HepG2 (cell line): ENCODE results near the gene OPRL1. TPM values are rescaled to one million over a fixed set of nuclear protein-coding genes. Genes with fewer than 3 reads are reported as not detected.
A peak's percentile ranks its signal among the peaks of the same experiment; 100 is the strongest.

Experiments
- CENPX ChIP-seq: sonication (generic); formaldehyde crosslinking; IDR thresholded peaks from 2 replicates; pipeline ENCODE4 v1.9.0; 2021; ENCODE audit warnings: mild to moderate bottlenecking, missing genetic modification reagents, moderate library complexity
- GFI1 ChIP-seq: sonication (generic); formaldehyde crosslinking; IDR thresholded peaks from 2 replicates; pipeline ENCODE4 v1.5.0; 2020; ENCODE audit warnings: missing genetic modification reagents, mild to moderate bottlenecking, borderline replicate concordance
- KIAA2018 ChIP-seq: sonication (generic); formaldehyde crosslinking; IDR thresholded peaks from 2 replicates; pipeline ENCODE4 v1.5.0; 2020; ENCODE audit warnings: mild to moderate bottlenecking, missing genetic modification reagents, borderline replicate concordance
- MTA1 ChIP-seq: sonication (generic); formaldehyde crosslinking; IDR thresholded peaks from 2 replicates; pipeline ENCODE4 v1.4.0; 2020; ENCODE audit warnings: missing genetic modification reagents, mild to moderate bottlenecking, borderline replicate concordance
- MTF1 ChIP-seq: sonication (generic); formaldehyde crosslinking; IDR thresholded peaks from 2 replicates; pipeline ENCODE4 v1.5.0; 2020; ENCODE audit warnings: missing genetic modification reagents
- MXD1 ChIP-seq: sonication (generic); formaldehyde crosslinking; IDR thresholded peaks from 2 replicates; pipeline ENCODE4 v1.4.0; 2020; ENCODE audit warnings: mild to moderate bottlenecking, missing genetic modification reagents
- POGZ ChIP-seq: sonication (generic); formaldehyde crosslinking; IDR thresholded peaks from 2 replicates; pipeline ENCODE4 v1.4.0; 2020; ENCODE audit warnings: mild to moderate bottlenecking, missing genetic modification reagents
- ZBTB10 ChIP-seq: sonication (generic); formaldehyde crosslinking; IDR thresholded peaks from 2 replicates; pipeline ENCODE4 v1.4.0; 2020; ENCODE audit warnings: missing genetic modification reagents, borderline replicate concordance
- ZBTB43 ChIP-seq: sonication (generic); formaldehyde crosslinking; conservative IDR thresholded peaks from 2 replicates; pipeline ENCODE4 v1.4.0; 2020; ENCODE audit warnings: missing genetic modification reagents
- ZNF234 ChIP-seq: sonication (generic); formaldehyde crosslinking; conservative IDR thresholded peaks from 2 replicates; pipeline ENCODE4 v1.5.1; 2020; ENCODE audit warnings: mild to moderate bottlenecking, missing genetic modification reagents
- ZNF383 ChIP-seq: sonication (generic); formaldehyde crosslinking; IDR thresholded peaks from 2 replicates; pipeline ENCODE4 v1.4.0; 2020; ENCODE audit warnings: missing genetic modification reagents, mild to moderate bottlenecking, borderline replicate concordance
- ZNF432 ChIP-seq: sonication (generic); formaldehyde crosslinking; IDR thresholded peaks from 2 replicates; pipeline ENCODE4 v1.5.0; 2020; ENCODE audit warnings: missing genetic modification reagents, mild to moderate bottlenecking, borderline replicate concordance
- ZNF563 ChIP-seq: sonication (generic); formaldehyde crosslinking; IDR thresholded peaks from 2 replicates; pipeline ENCODE4 v1.8.0; 2022; ENCODE audit warnings: mild to moderate bottlenecking, moderate library complexity, missing genetic modification reagents
- ZNF766 ChIP-seq: sonication (generic); formaldehyde crosslinking; IDR thresholded peaks from 2 replicates; pipeline ENCODE4 v1.5.0; 2020; ENCODE audit warnings: missing genetic modification reagents, borderline replicate concordance
- ZXDC ChIP-seq: sonication (generic); formaldehyde crosslinking; IDR thresholded peaks from 2 replicates; pipeline ENCODE4 v1.5.0; 2020; ENCODE audit warnings: mild to moderate bottlenecking, missing genetic modification reagents
- polyA plus RNA-seq, 8 experiments: library from polyadenylated mRNA; depleted of rRNA in 3 of 8; stranded (reverse) in 7 of 8; unstranded in 1 of 8; fragments of >200 nt; fragmentation: Illumina TruSeq in 4 of 8; extraction: Trizol in 4 of 8; gene quantifications; 2 replicates each; pipeline versions ENCODE4 v1.2.1 to v1.2.3, GENCODE V29; 2011 to 2016; ENCODE audit warnings: low read depth in 4 of 8, missing spikeins in 1 of 8, mixed read lengths in 1 of 8; ENCODE audit not compliant: insufficient read depth in 1 of 8
- total RNA-seq, 5 experiments: library from RNA; depleted of rRNA; stranded (reverse); fragments of >200 nt; fragmentation: Illumina TruSeq; extraction: Trizol; gene quantifications; 2 replicates each; pipeline ENCODE4 v1.2.3, GENCODE V29; 2016; ENCODE audit warnings: low read depth in 1 of 5

OPRL1 gene
- total and polyA plus RNA-seq, 2 of the 13 experiments (the other 11 are each of a cell fraction or from before 2014, with no cell fraction given) = 0.35 to 0.71 TPM

- no peak for TF ChIP-seq ZXDC (CRISPR knock-in tag)
- TF ChIP-seq ZNF766 (CRISPR knock-in tag) = no peak
- no peak for TF ChIP-seq ZBTB43 (CRISPR knock-in tag)
- no peak for TF ChIP-seq ZNF432 (CRISPR knock-in tag)
- no peak; the same call in 1 of the 2 replicates for TF ChIP-seq ZBTB10 (CRISPR knock-in tag)
- TF ChIP-seq MTF1 (CRISPR knock-in tag) = no peak
- TF ChIP-seq POGZ (CRISPR knock-in tag) = no peak
- no peak for TF ChIP-seq KIAA2018 (CRISPR knock-in tag)
- no peak for TF ChIP-seq MTA1 (CRISPR knock-in tag)
- TF ChIP-seq ZNF383 (CRISPR knock-in tag) = no peak
- peak; percentile 50; the same call in 1 of the 2 replicates for TF ChIP-seq GFI1
- TF ChIP-seq ZNF563 (CRISPR knock-in tag) = no peak
- no peak for TF ChIP-seq MXD1 (CRISPR knock-in tag)
- TF ChIP-seq CENPX (CRISPR knock-in tag) = no peak
- no peak for TF ChIP-seq ZNF234 (CRISPR knock-in tag)
Measured at GRCh38 chr20:64041781-64042053, 38.2 kb upstream of the OPRL1 start (continued).
